GM21717 (cell line): ENCODE measurements around the gene POLD2.

Source experiments
- ATAC-seq: cut with Tn5 transposase; IDR thresholded peaks from one replicate; pipeline ENCODE4 v1.9.1; 2021; ENCODE audit warnings: mild to moderate bottlenecking, moderate library complexity; ENCODE audit not compliant: unreplicated experiment

Gene POLD2

GRCh38 chr7:44103566-44103922, 19.8 kb downstream of the POLD2 start:
- no peak for ATAC-seq

GRCh38 chr7:44102846-44103565, 20.3 kb downstream of the POLD2 start:
- ATAC-seq, result no peak

GRCh38 chr7:44101966-44102845, 21.1 kb downstream of the POLD2 start:
- ATAC-seq, result no peak

- ATAC-seq, result no peak
Measured at GRCh38 chr7:44101303-44101965, 21.9 kb downstream of the POLD2 start.

GRCh38 chr7:44100458-44101302, 22.7 kb downstream of the POLD2 start:
- ATAC-seq, result no peak

- no peak for ATAC-seq
Measured at GRCh38 chr7:44099669-44100068, 23.7 kb downstream of the POLD2 start.

GRCh38 chr7:44098092-44099068, 25.0 kb downstream of the POLD2 start:
- no peak for ATAC-seq

GRCh38 chr7:44097064-44097932, 26.1 kb downstream of the POLD2 start:
- ATAC-seq, result no peak

- ATAC-seq, result no peak
Measured at GRCh38 chr7:44096326-44096881, 26.9 kb downstream of the POLD2 start.

GRCh38 chr7:44095781-44096180, 27.6 kb downstream of the POLD2 start:
- no peak for ATAC-seq

GRCh38 chr7:44094883-44095592, 28.3 kb downstream of the POLD2 start:
- ATAC-seq, result no peak

- no peak for ATAC-seq
Measured at GRCh38 chr7:44094365-44094764, 29.0 kb downstream of the POLD2 start.

GRCh38 chr7:44093102-44093641, 30.2 kb downstream of the POLD2 start:
- no peak for ATAC-seq

GRCh38 chr7:44087911-44088838, 35.2 kb downstream of the POLD2 start:
- no peak for ATAC-seq

- no peak for ATAC-seq
Measured at GRCh38 chr7:44086627-44087026, 36.7 kb downstream of the POLD2 start.

- ATAC-seq, result no peak
Measured at GRCh38 chr7:44085546-44085945, 37.8 kb downstream of the POLD2 start.
